HT1080 (cell line): ENCODE data around the gene GREM2. TPM values are rescaled to one million over a fixed set of nuclear protein-coding genes. Genes with fewer than 3 reads are reported as not detected.

Experiments
- DNase-seq: peaks from one replicate; pipeline ENCODE4 v3.0.0-alpha.2; 2015; ENCODE audit warnings: low read depth
- total RNA-seq: library from RNA; depleted of rRNA; stranded (reverse); fragments of >200 nt; shearing (Covaris generic); gene quantifications from 2 replicates; pipeline ENCODE4 v1.2.3, GENCODE V29; 2014

Gene GREM2
- total RNA-seq, 1 experiment from 2014 or later: not detected

GRCh38 chr1:240562779-240563178 is 49.2 kb downstream of the GREM2 start:
- no peak for DNase-seq

- peak; percentile 3 for DNase-seq
Measured at GRCh38 chr1:240562111-240562590, 49.8 kb downstream of the GREM2 start.

- DNase-seq: peak; percentile 52
Measured at GRCh38 chr1:240559781-240560180, 52.2 kb downstream of the GREM2 start.

- no peak for DNase-seq
Measured at GRCh38 chr1:240555524-240555923, 56.4 kb downstream of the GREM2 start.

- DNase-seq: no peak
Measured at GRCh38 chr1:240553351-240553750, 58.6 kb downstream of the GREM2 start.

DNA sequence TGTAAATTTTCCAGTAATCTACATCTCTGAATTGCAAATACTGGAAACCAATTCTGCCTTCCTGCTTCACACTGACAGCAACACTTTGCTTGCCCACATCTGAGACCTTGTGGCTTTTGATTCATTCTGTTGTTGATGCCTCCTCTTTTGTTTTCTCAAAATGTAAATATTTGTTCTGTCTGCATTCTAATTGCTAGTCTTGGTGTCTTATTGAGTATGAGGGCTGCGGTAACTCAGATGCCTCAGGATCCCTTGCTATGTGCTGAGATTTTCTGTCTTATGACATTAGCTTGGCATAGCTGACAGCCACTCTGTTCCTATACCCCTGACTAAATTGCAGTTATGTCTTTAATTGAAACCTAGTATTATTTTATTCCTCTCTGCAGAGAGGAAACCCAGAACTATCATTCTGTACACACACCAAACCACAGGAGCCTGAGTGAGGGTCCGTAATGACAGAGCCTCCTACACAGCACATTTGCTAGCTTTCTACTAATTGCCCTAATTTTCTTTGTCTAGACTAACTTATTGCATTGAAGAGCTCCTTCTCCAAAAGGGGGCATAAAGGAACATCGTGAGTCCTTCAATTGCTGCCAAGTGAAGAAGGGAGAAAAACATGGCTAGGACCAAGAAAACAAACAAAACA is 72.1 kb downstream of the GREM2 start:
- DNase-seq: no peak

DNA sequence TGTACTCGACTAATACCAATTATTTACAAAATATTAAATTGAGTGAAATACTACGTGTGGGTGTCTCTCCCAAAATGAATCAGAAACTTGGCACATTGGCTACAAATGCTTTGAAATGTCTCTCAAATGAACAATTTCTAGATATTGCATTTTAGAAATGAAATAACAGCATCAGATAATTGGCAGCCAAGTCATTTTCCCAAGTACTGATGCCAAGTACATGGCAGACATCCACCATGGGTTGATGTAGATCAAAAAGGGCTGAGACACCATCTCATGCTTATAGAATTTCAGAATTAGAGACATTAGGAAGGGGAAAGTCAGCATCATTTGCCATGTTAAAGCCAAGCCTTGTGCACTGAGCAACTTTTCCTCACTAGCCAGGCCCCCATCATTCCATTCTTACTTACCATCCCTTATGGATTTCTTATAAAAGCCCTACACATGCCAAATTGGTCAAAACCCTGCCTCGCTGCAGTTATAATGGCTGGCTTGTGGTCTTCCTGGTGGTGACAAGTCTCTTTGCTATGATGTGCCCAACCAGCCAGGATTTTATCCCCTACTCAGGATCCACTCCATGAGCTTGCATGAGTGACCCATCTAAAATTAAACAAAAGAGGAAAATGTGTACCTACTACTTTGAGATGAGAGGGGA is 73.1 kb downstream of the GREM2 start:
- DNase-seq: no peak

- DNase-seq: no peak
Measured at GRCh38 chr1:240533154-240533780, 78.7 kb downstream of the GREM2 start.

DNA sequence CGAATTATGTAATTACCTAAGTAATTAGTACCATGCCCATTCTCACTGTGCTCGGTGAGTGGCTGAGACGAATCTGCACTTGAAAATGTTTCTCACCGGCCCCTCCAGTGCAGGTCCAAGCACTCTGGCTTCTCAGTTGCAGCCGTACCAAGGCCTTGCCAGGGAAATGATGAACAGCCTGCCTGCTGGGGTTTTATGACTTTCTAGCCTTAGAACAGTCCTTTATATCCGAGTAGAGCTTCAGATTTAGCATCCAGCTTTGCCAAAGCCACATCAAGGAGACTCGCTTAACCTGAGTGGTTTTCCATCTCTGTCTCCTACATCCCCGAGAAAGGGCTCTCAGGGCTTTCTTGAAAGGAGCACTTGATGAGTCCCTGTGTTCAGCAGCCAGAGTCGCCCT is 83.4 kb downstream of the GREM2 start:
- no peak for DNase-seq

- DNase-seq: no peak
Measured at GRCh38 chr1:240527086-240527485, 84.9 kb downstream of the GREM2 start.

DNA sequence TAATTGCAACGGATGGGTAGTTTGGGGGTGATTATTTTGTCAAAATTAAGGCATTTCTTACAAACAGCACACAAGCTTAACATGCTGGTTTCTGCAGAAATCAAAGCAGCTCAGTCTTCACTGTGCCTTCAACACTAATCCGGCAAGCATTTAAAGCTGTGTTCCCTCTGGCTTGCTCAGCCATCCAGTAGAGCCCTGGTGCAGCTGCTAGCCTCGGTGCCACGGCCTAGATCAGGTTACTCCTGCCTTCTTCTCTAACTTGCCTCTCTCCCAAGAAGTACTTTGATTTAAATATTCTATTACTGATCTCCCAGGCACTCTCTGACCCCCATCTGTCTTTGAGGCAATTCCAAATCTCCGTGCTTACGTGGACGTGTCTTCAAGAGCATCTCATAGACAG is 85.6 kb downstream of the GREM2 start:
- no peak for DNase-seq

DNA sequence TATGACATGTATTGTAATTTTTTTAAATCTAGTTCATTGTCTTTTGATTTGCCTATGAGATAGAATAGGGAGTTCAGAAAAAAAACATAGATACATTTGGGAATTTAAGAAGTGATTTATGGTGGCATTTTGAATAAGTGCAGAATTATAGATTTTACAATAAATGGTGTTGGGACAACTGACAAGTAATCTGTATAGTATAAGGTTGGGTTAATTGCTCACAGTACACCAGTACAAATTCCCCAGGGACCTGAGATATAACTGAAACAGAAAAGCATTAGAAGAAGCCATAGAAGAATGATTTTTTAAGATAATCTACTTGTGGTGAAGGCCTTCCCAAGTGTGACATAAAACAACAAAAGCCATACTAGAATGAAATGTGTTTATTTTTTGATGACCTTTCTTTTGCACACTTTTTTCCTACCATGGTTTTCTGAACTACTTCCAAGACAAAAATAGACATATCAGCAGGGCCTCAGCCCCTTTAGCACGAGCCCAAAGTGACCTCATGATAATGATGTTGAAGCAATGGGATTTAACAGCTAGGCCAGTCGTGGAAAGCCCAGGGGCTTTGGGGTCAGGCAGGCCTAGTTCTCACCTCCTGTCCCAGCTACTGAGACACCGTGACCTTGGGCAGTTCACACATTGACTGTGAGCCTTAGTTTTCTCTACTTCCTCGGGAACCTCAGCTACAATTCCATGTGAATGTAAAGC is 87.4 kb downstream of the GREM2 start:
- no peak for DNase-seq

- no peak for DNase-seq
Measured at GRCh38 chr1:240522122-240522822, 89.7 kb downstream of the GREM2 start.

DNA sequence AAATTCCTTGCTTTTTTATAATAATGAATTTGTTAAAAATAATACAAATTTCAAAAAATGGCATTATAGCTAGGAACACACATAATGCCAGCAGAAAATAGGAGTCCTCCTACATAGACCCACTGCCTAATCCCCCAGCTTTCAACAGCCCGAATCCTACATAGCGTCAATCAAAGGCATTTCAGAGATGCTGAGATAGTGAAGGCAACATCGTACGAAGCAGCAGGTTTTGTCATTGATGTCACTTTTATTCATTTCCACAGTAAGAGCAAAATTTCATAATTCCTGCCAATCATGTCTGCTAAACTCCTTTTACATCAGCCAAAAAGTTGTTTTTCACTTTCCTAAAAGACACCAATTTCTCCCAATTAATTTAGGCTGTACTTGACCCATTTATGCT is 94.1 kb downstream of the GREM2 start:
- DNase-seq: no peak

GRCh38 chr1:240516069-240516468 is 95.9 kb downstream of the GREM2 start:
- DNase-seq: no peak

- peak; percentile 47 for DNase-seq
Measured at GRCh38 chr1:240515505-240515904, 96.5 kb downstream of the GREM2 start.

GRCh38 chr1:240511789-240512188 is 100.2 kb downstream of the GREM2 start:
- no peak for DNase-seq

GRCh38 chr1:240508950-240509349 is 103.0 kb downstream of the GREM2 start:
- no peak for DNase-seq

DNA sequence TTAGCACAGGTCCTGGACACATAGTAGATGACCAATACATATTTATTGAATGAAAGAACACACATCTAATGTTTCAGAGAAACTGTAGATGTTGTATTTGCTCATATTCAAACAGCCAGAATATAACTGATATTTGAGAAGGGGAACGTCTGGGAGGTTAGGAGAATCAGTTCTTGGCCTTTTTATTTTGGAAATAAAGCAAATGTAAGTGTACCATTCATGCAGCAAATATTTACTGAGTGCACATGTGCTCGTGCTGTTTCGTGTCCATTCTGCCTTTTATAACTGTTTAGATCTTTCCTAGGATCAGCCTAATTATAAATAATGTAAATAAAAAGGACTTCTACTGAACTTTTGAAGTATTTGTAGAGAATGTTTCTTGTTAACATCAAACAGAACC is 103.8 kb downstream of the GREM2 start:
- DNase-seq: no peak

- DNase-seq: no peak
Measured at GRCh38 chr1:240506176-240506575, 105.8 kb downstream of the GREM2 start.

- DNase-seq: no peak
Measured at GRCh38 chr1:240503558-240503957, 108.4 kb downstream of the GREM2 start.
